GM12891 (cell line): Measurements from ENCODE around the gene KCNIP1.

ENCODE experiments used
- PAX5 ChIP-seq: IDR thresholded peaks from 2 replicates; pipeline ENCODE4 v1.6.1; 2011; ENCODE audit warnings: low read length, moderate library complexity, mild to moderate bottlenecking; ENCODE audit not compliant: insufficient read depth, severe bottlenecking
- POLR2A ChIP-seq: IDR thresholded peaks from 2 replicates; pipeline ENCODE4 v1.6.1; 2011; ENCODE audit warnings: low read depth, low read length, control low read depth
- POLR2AphosphoS5 ChIP-seq: IDR thresholded peaks from 2 replicates; pipeline ENCODE4 v1.6.1; 2011; ENCODE audit warnings: low read depth, low read length, control low read depth
- TAF1 ChIP-seq: IDR thresholded peaks from 2 replicates; pipeline ENCODE4 v1.6.1; 2011; ENCODE audit warnings: low read depth, low read length, control low read depth

- no peak for TF ChIP-seq POLR2A
- TF ChIP-seq POLR2AphosphoS5: no peak
- no peak for TF ChIP-seq TAF1
- TF ChIP-seq PAX5: no peak
These were observed 233.8 kb downstream of the KCNIP1 start for GRCh38 chr5:170737591-170737990.
